IMR-90 (cell line): ENCODE data around the gene RPS26. TPM values are rescaled to one million over a fixed set of nuclear protein-coding genes. Genes with fewer than 3 reads are reported as not detected.

Experiments used
- ATAC-seq: fragments of 200-7000 bp; cut with Tn5 transposase; 2 replicates; pipeline ENCODE4 v1.9.1; 2020; ENCODE audit warnings: low read depth, mild to moderate bottlenecking, moderate library complexity
- BruUV-seq: library from RNA; stranded (reverse); fragments of 400-500 nt; replicated peaks from 2 replicates; lab custom pipeline; 2021; lab: Mats Ljungman, UMichigan
- CTCF ChIA-PET: fragments of 300-600 bp; formaldehyde crosslinking; extraction: SDS; loops from one replicate; lab custom pipeline; 2021; ENCODE audit warnings: antibody characterized with exemption; lab: Yijun Ruan, JAX
- POLR2A ChIA-PET: fragments of 300-600 bp; sonication (Branson Sonifier 250); formaldehyde crosslinking; loops from one replicate; lab custom pipeline; 2022; ENCODE audit warnings: antibody characterized with exemption; ENCODE audit not compliant: unreplicated experiment; lab: Charles Lee
- DNase-seq: peaks from one replicate; pipeline ENCODE4 v3.0.0; 2013
- H2AFZ ChIP-seq: replicated peaks from 2 replicates; pipeline ENCODE3; 2013; ENCODE audit warnings: low read length, mild to moderate bottlenecking; ENCODE audit not compliant: poor library complexity
- H2AK5ac ChIP-seq: 2 replicates; pipeline ENCODE4 v1.6.1; 2013; ENCODE audit warnings: low read depth, low read length, inconsistent platforms
- H2AK9ac ChIP-seq: replicated peaks from 2 replicates; pipeline ENCODE3; 2013; ENCODE audit warnings: mild to moderate bottlenecking, low read depth, low read length, moderate library complexity; ENCODE audit not compliant: poor library complexity
- H2BK120ac ChIP-seq: 2 replicates; pipeline ENCODE4 v1.6.1; 2013; ENCODE audit warnings: low read depth, low read length, inconsistent platforms
- H2BK15ac ChIP-seq: 3 replicates; pipeline ENCODE4 v1.6.1; 2013; ENCODE audit warnings: low read depth, low read length, inconsistent platforms
- H2BK20ac ChIP-seq: 2 replicates; pipeline ENCODE4 v1.6.1; 2013; ENCODE audit warnings: low read depth, mild to moderate bottlenecking, inconsistent platforms, low read length, moderate library complexity
- H2BK5ac ChIP-seq: 2 replicates; pipeline ENCODE4 v1.6.1; 2013; ENCODE audit warnings: mild to moderate bottlenecking, low read depth, low read length, inconsistent platforms; ENCODE audit not compliant: poor library complexity, severe bottlenecking
- H3K14ac ChIP-seq: replicated peaks from 2 replicates; pipeline ENCODE4 v1.6.1; 2013; ENCODE audit warnings: low read depth, low read length, inconsistent platforms
- H3K18ac ChIP-seq: 2 replicates; pipeline ENCODE4 v1.6.1; 2013; ENCODE audit warnings: low read depth, low read length, control low read depth
- H3K23ac ChIP-seq: 2 replicates; pipeline ENCODE4 v1.6.1; 2013; ENCODE audit warnings: low read depth, low read length, inconsistent platforms
- H3K27ac ChIP-seq: 2 replicates; pipeline ENCODE4 v1.5.1; 2013; ENCODE audit warnings: mild to moderate bottlenecking, control low read depth, low read length; ENCODE audit not compliant: insufficient read depth
- H3K27me3 ChIP-seq: 2 replicates; pipeline ENCODE4 v1.6.1; 2013; ENCODE audit warnings: low read length; ENCODE audit not compliant: control insufficient read depth, insufficient read depth
- H3K36me3 ChIP-seq: 2 replicates; pipeline ENCODE4 v1.6.1; 2013; ENCODE audit warnings: low read length, mixed read lengths; ENCODE audit not compliant: control insufficient read depth, insufficient read depth
- H3K4ac ChIP-seq: 2 replicates; pipeline ENCODE4 v1.6.1; 2013; ENCODE audit warnings: low read depth, low read length, inconsistent platforms
- H3K4me1 ChIP-seq: 2 replicates; pipeline ENCODE4 v1.6.1; 2013; ENCODE audit warnings: low read length, mixed read lengths; ENCODE audit not compliant: control insufficient read depth, insufficient read depth
- H3K4me2 ChIP-seq: 2 replicates; pipeline ENCODE4 v1.6.1; 2013; ENCODE audit warnings: low read depth, mild to moderate bottlenecking, control low read depth, low read length, moderate library complexity
- H3K4me3 ChIP-seq: 2 replicates; pipeline ENCODE4 v1.5.1; 2013; ENCODE audit warnings: low read depth, mild to moderate bottlenecking, control low read depth, low read length, moderate library complexity; ENCODE audit not compliant: insufficient read depth
- H3K56ac ChIP-seq: 2 replicates; pipeline ENCODE4 v1.6.1; 2013; ENCODE audit warnings: low read length, inconsistent platforms; ENCODE audit not compliant: insufficient read depth; ENCODE audit errors: extremely low read depth
- H3K79me1 ChIP-seq, 2 experiments: 2 replicates each; pipeline ENCODE4 v1.6.1; 2013; ENCODE audit warnings: low read length in 2 of 2, inconsistent platforms in 1 of 2, low read depth in 1 of 2
- H3K9ac ChIP-seq: 2 replicates; pipeline ENCODE4 v1.6.1; 2013; ENCODE audit warnings: low read depth, low read length, control low read depth
- H3K9me1 ChIP-seq: 2 replicates; pipeline ENCODE4 v1.6.1; 2013; ENCODE audit warnings: low read length, inconsistent platforms; ENCODE audit not compliant: insufficient read depth
- H3K9me3 ChIP-seq: 2 replicates; pipeline ENCODE4 v1.6.1; 2013; ENCODE audit warnings: low read length; ENCODE audit not compliant: control insufficient read depth, insufficient read depth
- H4K20me1 ChIP-seq: 2 replicates; pipeline ENCODE4 v1.6.1; 2013; ENCODE audit warnings: low read length, inconsistent platforms; ENCODE audit not compliant: insufficient read depth
- H4K5ac ChIP-seq: 2 replicates; pipeline ENCODE4 v1.6.1; 2013; ENCODE audit warnings: mild to moderate bottlenecking, low read depth, low read length, control low read depth
- H4K8ac ChIP-seq, 2 experiments: 2 replicates each; pipeline ENCODE4 v1.6.1; 2013; ENCODE audit warnings: low read depth in 2 of 2, low read length in 2 of 2, control low read depth in 1 of 2, inconsistent platforms in 1 of 2
- H4K91ac ChIP-seq: 2 replicates; pipeline ENCODE4 v1.6.1; 2013; ENCODE audit warnings: low read depth, low read length, inconsistent platforms; ENCODE audit not compliant: insufficient read depth
- CEBPB ChIP-seq: IDR thresholded peaks from 2 replicates; pipeline ENCODE4 v1.6.1; 2012; ENCODE audit warnings: low read depth, low read length, improper control_type of control experiment
- CHD1 ChIP-seq: IDR thresholded peaks from 2 replicates; pipeline ENCODE4 v1.6.1; 2012; ENCODE audit warnings: low read depth, low read length, improper control_type of control experiment
- FOS ChIP-seq: fragments of 150-350 bp; IDR thresholded peaks from 2 replicates; pipeline ENCODE4 v1.6.1; 2016; ENCODE audit warnings: low read depth, low read length
- MAFK ChIP-seq: IDR thresholded peaks from 2 replicates; pipeline ENCODE4 v1.6.1; 2012; ENCODE audit warnings: low read depth, low read length, improper control_type of control experiment
- MAZ ChIP-seq: IDR thresholded peaks from 2 replicates; pipeline ENCODE4 v1.6.1; 2012; ENCODE audit warnings: low read depth, mild to moderate bottlenecking, low read length, improper control_type of control experiment, moderate library complexity, borderline replicate concordance
- POLR2A ChIP-seq: IDR thresholded peaks from 2 replicates; pipeline ENCODE4 v1.6.1; 2012; ENCODE audit warnings: mild to moderate bottlenecking, low read depth, low read length
- RCOR1 ChIP-seq: IDR thresholded peaks from 2 replicates; pipeline ENCODE4 v1.6.1; 2012; ENCODE audit warnings: mild to moderate bottlenecking, low read length, improper control_type of control experiment; ENCODE audit not compliant: insufficient replicate concordance
- RFX5 ChIP-seq: IDR thresholded peaks from 2 replicates; pipeline ENCODE4 v1.8.0; 2012; ENCODE audit warnings: low read depth, mild to moderate bottlenecking, low read length, moderate library complexity
- SMC3 ChIP-seq: fragments of 150-350 bp; IDR thresholded peaks from 2 replicates; pipeline ENCODE4 v1.6.1; 2016; ENCODE audit warnings: low read depth, mild to moderate bottlenecking, antibody characterized with exemption, low read length, moderate library complexity
- WGBS, 2 experiments: methylation state at CpG; one replicate each; pipeline versions ENCODE4 v1.1.5 to v1.1.7; 2013; ENCODE audit warnings: missing lambda C conversion rate in 2 of 2; ENCODE audit not compliant: insufficient read length in 1 of 2; ENCODE audit errors: extremely low coverage in 2 of 2; 5-methylcytosine and 5-hydroxymethylcytosine counted together
- dilution Hi-C: fragments of 300-500 bp; cut with HindIII; formaldehyde crosslinking; loops from one replicate; pipeline ENCODE4 v1.14.3; 2018; ENCODE audit warnings: low sequenced_read_pairs; ENCODE audit not compliant: unreplicated experiment
- in situ Hi-C: fragments of 300-500 bp; cut with MboI; formaldehyde crosslinking; loops from 3 replicates; pipeline ENCODE4 v1.14.3; 2019; ENCODE audit warnings: low sequenced_read_pairs, inconsistent platforms, mixed read lengths
- intact Hi-C: fragments of 100-400 bp; cut with micrococcal nuclease; formaldehyde crosslinking; loops from 2 replicates; pipeline ENCODE4 v1.10.0; 2022
- polyA plus RNA-seq, 3 experiments: library from polyadenylated mRNA; depleted of rRNA; stranded (reverse); fragments of >200 nt; gene quantifications; 2 replicates each; pipeline ENCODE4 v1.2.3, GENCODE V29; 2012; ENCODE audit warnings: low replicate concordance in 1 of 3
- total RNA-seq: library from RNA; depleted of rRNA; stranded (reverse); fragments of >200 nt; gene quantifications from 2 replicates; pipeline ENCODE4 v1.2.3, GENCODE V29; 2012
- TF ChIP-seq, protein P1 (sequence below): fragments of 150-350 bp; IDR thresholded peaks from 2 replicates; pipeline ENCODE4 v1.6.1; 2016; ENCODE audit warnings: low read depth, mild to moderate bottlenecking, low read length, moderate library complexity, borderline replicate concordance
- TF ChIP-seq, protein P2 (sequence below): conservative IDR thresholded peaks from 2 replicates; pipeline ENCODE4 v1.5.1; 2012; ENCODE audit warnings: mild to moderate bottlenecking, low read depth, low read length, improper control_type of control experiment

RPS26 gene
- total and polyA plus RNA-seq, 2 of the 4 experiments (the other 2 are of a cell fraction): 307 to 1,824 TPM

DNA sequence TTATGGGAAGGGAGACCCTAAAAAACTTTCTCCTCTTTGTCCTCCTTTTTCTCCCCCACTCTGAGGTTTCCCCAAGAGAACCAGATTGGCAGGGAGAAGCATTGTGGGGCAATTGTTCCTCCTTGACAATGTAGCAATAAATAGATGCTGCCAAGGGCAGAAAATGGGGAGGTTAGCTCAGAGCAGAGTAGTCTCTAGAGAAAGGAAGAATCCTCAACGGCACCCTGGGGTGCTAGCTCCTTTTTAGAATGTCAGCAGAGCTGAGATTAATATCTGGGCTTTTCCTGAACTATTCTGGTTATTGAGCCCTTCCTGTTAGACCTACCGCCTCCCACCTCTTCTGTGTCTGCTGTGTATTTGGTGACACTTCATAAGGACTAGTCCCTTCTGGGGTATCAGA is 4.6 kb upstream of the RPS26 start:
- no peak overlapping the region for H3K23ac ChIP-seq
- no peak overlapping the region for H2BK15ac ChIP-seq
- no peak overlapping the region for H2AK5ac ChIP-seq
- no peak overlapping the region for H3K4ac ChIP-seq
- H3K18ac ChIP-seq: no peak overlapping the region
- TF ChIP-seq MAZ (no peak), FOS (no peak), SMC3 (no peak), POLR2A (no peak), CHD1 (no peak), CEBPB (no peak), RCOR1 (no peak), RFX5 (no peak), MAFK (no peak)
- TF ChIP-seq, protein P1, sequence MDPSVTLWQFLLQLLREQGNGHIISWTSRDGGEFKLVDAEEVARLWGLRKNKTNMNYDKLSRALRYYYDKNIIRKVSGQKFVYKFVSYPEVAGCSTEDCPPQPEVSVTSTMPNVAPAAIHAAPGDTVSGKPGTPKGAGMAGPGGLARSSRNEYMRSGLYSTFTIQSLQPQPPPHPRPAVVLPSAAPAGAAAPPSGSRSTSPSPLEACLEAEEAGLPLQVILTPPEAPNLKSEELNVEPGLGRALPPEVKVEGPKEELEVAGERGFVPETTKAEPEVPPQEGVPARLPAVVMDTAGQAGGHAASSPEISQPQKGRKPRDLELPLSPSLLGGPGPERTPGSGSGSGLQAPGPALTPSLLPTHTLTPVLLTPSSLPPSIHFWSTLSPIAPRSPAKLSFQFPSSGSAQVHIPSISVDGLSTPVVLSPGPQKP: no peak
- TF ChIP-seq, protein P2, sequence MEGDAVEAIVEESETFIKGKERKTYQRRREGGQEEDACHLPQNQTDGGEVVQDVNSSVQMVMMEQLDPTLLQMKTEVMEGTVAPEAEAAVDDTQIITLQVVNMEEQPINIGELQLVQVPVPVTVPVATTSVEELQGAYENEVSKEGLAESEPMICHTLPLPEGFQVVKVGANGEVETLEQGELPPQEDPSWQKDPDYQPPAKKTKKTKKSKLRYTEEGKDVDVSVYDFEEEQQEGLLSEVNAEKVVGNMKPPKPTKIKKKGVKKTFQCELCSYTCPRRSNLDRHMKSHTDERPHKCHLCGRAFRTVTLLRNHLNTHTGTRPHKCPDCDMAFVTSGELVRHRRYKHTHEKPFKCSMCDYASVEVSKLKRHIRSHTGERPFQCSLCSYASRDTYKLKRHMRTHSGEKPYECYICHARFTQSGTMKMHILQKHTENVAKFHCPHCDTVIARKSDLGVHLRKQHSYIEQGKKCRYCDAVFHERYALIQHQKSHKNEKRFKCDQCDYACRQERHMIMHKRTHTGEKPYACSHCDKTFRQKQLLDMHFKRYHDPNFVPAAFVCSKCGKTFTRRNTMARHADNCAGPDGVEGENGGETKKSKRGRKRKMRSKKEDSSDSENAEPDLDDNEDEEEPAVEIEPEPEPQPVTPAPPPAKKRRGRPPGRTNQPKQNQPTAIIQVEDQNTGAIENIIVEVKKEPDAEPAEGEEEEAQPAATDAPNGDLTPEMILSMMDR: no peak
- no peak overlapping the region for H3K4me2 ChIP-seq
- CTCF ChIA-PET: interaction anchor here (2.4 kb wide), 1 partner anchor 8 kb away, joined by 8 read pairs; no protein-coding TSS in a partner anchor
- 60% methylated on average over 1 of the region's 2 CpGs; no CpG with 5 or more reads in 1 of the 2 experiments for WGBS, 2 experiments
- H4K5ac ChIP-seq: no peak overlapping the region
- no peak overlapping the region for H4K8ac ChIP-seq
- H3K79me1 ChIP-seq: peaks cover 0 to 10% of the 10 kb centered on the region in 2 experiments; a peak in 2 of 4 replicates
- intact Hi-C loops: no loop called here
- no peak overlapping the region for H4K91ac ChIP-seq
- no peak overlapping the region for H3K56ac ChIP-seq
- no peak overlapping the region for H2AK9ac ChIP-seq
- no peak overlapping the region for H2BK5ac ChIP-seq
- H3K4me3 ChIP-seq: no peak overlapping the region
- no peaks in the 10 kb centered on the region for H3K9me1 ChIP-seq
- no peak overlapping the region for H2BK120ac ChIP-seq
- peaks cover 31% of the 10 kb centered on the region for H3K36me3 ChIP-seq
- H2BK20ac ChIP-seq: no peak overlapping the region
- H3K9me3 ChIP-seq: no peaks in the 10 kb centered on the region
- no peaks in the 10 kb centered on the region for H3K27me3 ChIP-seq
- in situ Hi-C loops: loop anchor here (5.0 kb wide), 1 partner anchor 40 kb away; the partner anchor contains the start of gene SUOX
- ATAC-seq: no peak
- no peaks in the 10 kb centered on the region for H3K4me1 ChIP-seq
- BruUV-seq: no TSS peak
- H3K27ac ChIP-seq: no peak overlapping the region
- no peak overlapping the region for H2AFZ ChIP-seq
- no peak overlapping the region for H3K9ac ChIP-seq
- 0 out of 2 replicates have a peak, but pooled peaks cover 2% of the 10 kb centered on the region for H4K20me1 ChIP-seq
- H3K14ac ChIP-seq: no peak overlapping the region
- dilution Hi-C loops: no loop called here
- POLR2A ChIA-PET: interaction anchor here (0.6 kb wide), 1 partner anchor 219 kb away, joined by 3 read pairs; no protein-coding TSS in a partner anchor
- no peak for DNase-seq
